OCI-LY3 (cell line): ENCODE results near the gene PKHD1.

Experiments used
- CTCF ChIP-seq: fragments of 200-600, 300-600 bp; sonication (generic); IDR thresholded peaks from 2 replicates; pipeline ENCODE4 v1.5.1; 2014; ENCODE audit warnings: antibody characterized with exemption, low read length, low read depth
- EZH2phosphoT487 ChIP-seq: fragments of 200-600 bp; shearing (Covaris generic); IDR thresholded peaks from 2 replicates; pipeline ENCODE4 v1.6.1; 2018; ENCODE audit warnings: antibody characterized with exemption, mixed run types, low read depth

- TF ChIP-seq CTCF (no peak), EZH2phosphoT487 (no peak)
Observed at GRCh38 chr6:51953246-51953645, 134.2 kb downstream of the PKHD1 start.
